A549 (cell line): ENCODE measurements around the gene SH3PXD2A. TPM values are rescaled to one million over a fixed set of nuclear protein-coding genes. Genes with fewer than 3 reads are reported as not detected.
A peak's percentile ranks its signal among the peaks of the same experiment; 100 is the strongest.

ENCODE experiments used
- ATAC-seq, 2 experiments: fragments of 200-7000 bp in 1 of 2; fragments of >200 bp in 1 of 2; cut with Nextera tagmentation in 1 of 2; cut with Tn5 transposase in 1 of 2; 3 replicates each; pipeline versions ENCODE4 v1.8.0 to v1.9.1; 2018 to 2020; ENCODE audit warnings: mild to moderate bottlenecking in 1 of 2, moderate library complexity in 1 of 2
- CTCF ChIA-PET: fragments of 300-600 bp; sonication (Branson Sonifier 250); formaldehyde crosslinking; extraction: SDS; loops from one replicate; lab custom pipeline; 2021; ENCODE audit warnings: antibody characterized with exemption, inconsistent platforms; lab: Yijun Ruan, JAX
- POLR2A ChIA-PET: fragments of 350-600 bp; formaldehyde crosslinking; extraction: SDS; loops from one replicate; lab custom pipeline; 2021; ENCODE audit warnings: antibody characterized with exemption, inconsistent platforms; lab: Yijun Ruan, JAX
- DNase-seq, 2 experiments: peaks; one replicate each; pipeline versions ENCODE4 v3.0.0 to v3.0.0-alpha.2; 2011 to 2016; ENCODE audit warnings: low read depth in 1 of 2, low spot score in 1 of 2
- FAIRE-seq: peaks from 2 replicates; lab custom pipeline; 2011; peaks lifted over from hg19 to GRCh38; lab: Jason Lieb, UNC
- H3K27ac ChIP-seq, 2 experiments: fragments of >200 bp; sonication (Bioruptor Twin); formaldehyde crosslinking; 3 replicates each; pipeline ENCODE4 v1.5.1; 2016 to 2017
- H3K4me1 ChIP-seq: fragments of >200 bp; sonication (Bioruptor Twin); formaldehyde crosslinking; 3 replicates; pipeline ENCODE4 v1.6.1; 2016
- H3K4me2 ChIP-seq: fragments of >200 bp; sonication (Bioruptor Twin); formaldehyde crosslinking; 3 replicates; pipeline ENCODE4 v1.6.1; 2016
- H3K4me3 ChIP-seq: fragments of >200 bp; sonication (Bioruptor Twin); formaldehyde crosslinking; 3 replicates; pipeline ENCODE4 v1.5.1; 2016
- H3K9me3 ChIP-seq: fragments of >200 bp; sonication (Bioruptor Twin); formaldehyde crosslinking; 3 replicates; pipeline ENCODE4 v1.6.1; 2016
- BHLHE40 ChIP-seq: IDR thresholded peaks from 2 replicates; pipeline ENCODE4 v1.6.1; 2012; ENCODE audit warnings: low read depth, low read length, inconsistent platforms
- CEBPB ChIP-seq, 2 experiments: fragments of >200 bp in 1 of 2; sonication (Bioruptor Twin) in 1 of 2; formaldehyde crosslinking in 1 of 2; IDR thresholded peaks; 2 replicates each; pipeline ENCODE4 v1.6.1; 2012 to 2016
- CHD2 ChIP-seq: fragments of 150-350 bp; IDR thresholded peaks from 2 replicates; pipeline ENCODE4 v1.6.1; 2014; ENCODE audit warnings: low read length; ENCODE audit not compliant: partially characterized antibody
- CHD4 ChIP-seq: fragments of 200-600 bp; sonication (generic); IDR thresholded peaks from 2 replicates; pipeline ENCODE4 v1.6.1; 2016; ENCODE audit warnings: antibody characterized with exemption, mild to moderate bottlenecking, borderline replicate concordance
- EHMT2 ChIP-seq: fragments of 200-600 bp; sonication (generic); IDR thresholded peaks from 2 replicates; pipeline ENCODE4 v1.6.1; 2016; ENCODE audit warnings: antibody characterized with exemption, low read depth, mild to moderate bottlenecking, moderate library complexity
- FOSB ChIP-seq: fragments of 250-450 bp; sonication (Bioruptor Pico); IDR thresholded peaks from 2 replicates; pipeline ENCODE4 v1.5.0; 2020; ENCODE audit warnings: mild to moderate bottlenecking, moderate library complexity
- FOXS1 ChIP-seq: fragments of 250-450 bp; sonication (Bioruptor Pico); IDR thresholded peaks from 2 replicates; pipeline ENCODE4 v1.5.0; 2020; ENCODE audit warnings: mild to moderate bottlenecking, moderate library complexity
- GATA3 ChIP-seq: IDR thresholded peaks from 2 replicates; pipeline ENCODE4 v1.6.1; 2012; ENCODE audit warnings: borderline replicate concordance
- JUN ChIP-seq, 2 experiments: fragments of >200 bp; sonication (Bioruptor Twin); formaldehyde crosslinking; IDR thresholded peaks; 2 replicates in 1 of 2; 3 replicates in 1 of 2; pipeline ENCODE4 v1.6.1; 2016 to 2017
- KDM1A ChIP-seq: fragments of 200-600 bp; sonication (generic); IDR thresholded peaks from 2 replicates; pipeline ENCODE4 v1.6.1; 2016; ENCODE audit warnings: low read depth, mild to moderate bottlenecking
- KDM5A ChIP-seq: fragments of 200-600 bp; sonication (generic); IDR thresholded peaks from 2 replicates; pipeline ENCODE4 v1.6.1; 2016; ENCODE audit warnings: antibody characterized with exemption, mild to moderate bottlenecking
- MYC ChIP-seq: IDR thresholded peaks from 2 replicates; pipeline ENCODE4 v1.6.1; 2012; ENCODE audit warnings: mild to moderate bottlenecking, inconsistent platforms, low read length, improper control_type of control experiment, borderline replicate concordance
- POLR2AphosphoS2 ChIP-seq: conservative IDR thresholded peaks from 2 replicates; pipeline ENCODE4 v1.6.1; 2012; ENCODE audit warnings: low read length, improper control_type of control experiment, inconsistent platforms
- RCOR1 ChIP-seq: fragments of 150-350 bp; IDR thresholded peaks from 2 replicates; pipeline ENCODE4 v1.6.1; 2014; ENCODE audit warnings: antibody characterized with exemption, low read length, low read depth
- TP53 ChIP-seq: fragments of 250-450 bp; sonication (Bioruptor Pico); IDR thresholded peaks from 2 replicates; pipeline ENCODE4 v1.5.0; 2021; ENCODE audit warnings: mild to moderate bottlenecking, moderate library complexity
- WGBS: methylation state at CpG from one replicate; pipeline ENCODE4 v1.1.6; 2017; ENCODE audit errors: missing lambda C conversion rate; 5-methylcytosine and 5-hydroxymethylcytosine counted together
- polyA plus RNA-seq, 4 experiments: library from polyadenylated mRNA; depleted of rRNA in 3 of 4; stranded (reverse); fragments of >200 nt; fragmentation: RNase III in 1 of 4; extraction: RNeasy Plus Mini Kit Qiagen cat#74134 plus additional on column Dnase treatment in 1 of 4; gene quantifications; 2 replicates in 3 of 4; 3 replicates in 1 of 4; pipeline ENCODE4 v1.2.3, GENCODE V29; 2011 to 2017
- TF ChIP-seq, protein P1 (sequence below): fragments of >200 bp; sonication (Bioruptor Twin); formaldehyde crosslinking; IDR thresholded peaks from 3 replicates; pipeline ENCODE4 v1.6.1; 2016
- TF ChIP-seq, protein P2 (sequence below): fragments of 200-600 bp; sonication (generic); IDR thresholded peaks from 2 replicates; pipeline ENCODE4 v1.6.1; 2016; ENCODE audit warnings: antibody characterized with exemption, mild to moderate bottlenecking, moderate library complexity
- TF ChIP-seq, protein P3 (sequence below): fragments of 150-350 bp; IDR thresholded peaks from 2 replicates; pipeline ENCODE4 v1.6.1; 2014; ENCODE audit warnings: low read depth, mild to moderate bottlenecking, low read length
- TF ChIP-seq, protein P4 (sequence below): IDR thresholded peaks from 2 replicates; pipeline ENCODE4 v1.6.1; 2012
- TF ChIP-seq, protein P5 (sequence below): fragments of 450-650 bp; IDR thresholded peaks from 2 replicates; pipeline ENCODE4 v1.6.1; 2014; ENCODE audit warnings: antibody characterized with exemption
- TF ChIP-seq, protein P6 (sequence below): IDR thresholded peaks from 2 replicates; pipeline ENCODE4 v1.6.1; 2012; ENCODE audit warnings: low read depth, borderline replicate concordance

Gene SH3PXD2A
- polyA plus RNA-seq, 2 of the 4 experiments (the other 2 are of a cell fraction) = 2.4 to 3.9 TPM

DNA sequence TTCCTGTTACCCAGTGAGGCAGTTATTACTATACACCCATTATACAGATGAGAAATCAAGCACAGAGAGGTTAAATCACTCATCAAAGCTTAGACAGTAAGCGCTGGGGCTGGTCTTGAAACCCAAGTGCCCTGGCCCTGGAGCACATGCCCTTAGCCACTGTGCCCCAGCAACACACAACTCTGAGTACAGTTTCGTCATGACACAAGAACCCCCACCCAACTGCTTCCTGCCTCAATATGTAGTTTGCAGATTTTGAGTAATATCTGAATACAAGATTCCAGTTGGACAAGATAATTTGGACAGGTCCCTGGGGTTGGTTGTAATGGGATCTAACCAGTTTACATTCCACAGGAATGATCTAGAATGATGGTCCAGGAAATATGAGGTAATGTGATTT is 62.8 kb downstream of the SH3PXD2A start:
- H3K27ac ChIP-seq = peak overlapping the region in 1 of 2 experiments; percentile 59; a peak in 1 of 6 replicates
- no peaks in the 10 kb centered on the region for H3K9me3 ChIP-seq
- peak overlapping the region; percentile 60; the same call in 2 of the 3 replicates for H3K4me2 ChIP-seq
- no peak for DNase-seq
- no peak overlapping the region for H3K4me3 ChIP-seq
- CTCF ChIA-PET = interaction anchor here (0.8 to 1.2 kb wide), 2 partner anchors 10 to 62 kb away, joined by 3 read pairs; partner anchors contain the start of gene SH3PXD2A
- H3K4me1 ChIP-seq = peaks cover 59% of the 10 kb centered on the region
- POLR2A ChIA-PET = no interaction called here
- WGBS = 96% methylated on average over 2 of the region's 2 CpGs
- peak; percentile 44; the same call in 1 of the 2 replicates for TF ChIP-seq KDM1A
- no peak for TF ChIP-seq JUN (IDR thresholded peaks at IDR 0.05)
- no peak for TF ChIP-seq MYC
- TF ChIP-seq FOXS1 (CRISPR knock-in tag) = no peak
- no peak for ATAC-seq
- no peak for FAIRE-seq

DNA sequence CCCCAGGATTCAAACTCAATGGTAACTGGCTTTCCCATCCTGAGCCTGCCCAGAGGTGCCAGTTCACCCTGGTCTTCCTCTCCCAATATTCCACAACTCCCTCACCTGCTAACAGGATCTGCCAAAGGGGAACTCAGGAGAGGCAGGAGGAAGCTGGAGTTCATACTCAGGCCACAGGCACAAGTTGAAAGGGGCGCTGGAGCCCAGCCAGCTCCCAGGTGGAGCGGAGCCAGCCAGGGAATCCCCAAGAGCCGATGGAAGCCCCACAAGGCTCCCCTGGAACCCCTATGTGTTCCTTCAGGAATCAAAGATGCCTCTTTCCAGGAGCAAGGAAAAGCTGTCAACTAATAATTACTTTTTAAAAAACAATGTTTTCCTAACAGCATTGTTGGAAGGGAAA is 63.5 kb downstream of the SH3PXD2A start:
- ATAC-seq (no peak), FAIRE-seq (no peak), DNase-seq (no peak)
- 0 out of 3 replicates have a peak overlapping the region, but pooled peaks have one; percentile 4 for H3K4me2 ChIP-seq
- no peaks in the 10 kb centered on the region for H3K9me3 ChIP-seq
- no peak overlapping the region for H3K4me3 ChIP-seq
- H3K4me1 ChIP-seq = peaks cover 54% of the 10 kb centered on the region
- ChIA-PET CTCF (interaction anchor here (0.7 to 1.2 kb wide), 3 partner anchors 10 to 63 kb away, joined by 3 read pairs; partner anchors contain the start of gene SH3PXD2A), POLR2A (no interaction called here)
- WGBS = 72% methylated on average over 3 of the region's 3 CpGs
- peak overlapping the region; percentile 21 to 59; a peak in 2 of 6 replicates for H3K27ac ChIP-seq
- no peak for TF ChIP-seq CEBPB (IDR thresholded peaks at IDR 0.05)

DNA sequence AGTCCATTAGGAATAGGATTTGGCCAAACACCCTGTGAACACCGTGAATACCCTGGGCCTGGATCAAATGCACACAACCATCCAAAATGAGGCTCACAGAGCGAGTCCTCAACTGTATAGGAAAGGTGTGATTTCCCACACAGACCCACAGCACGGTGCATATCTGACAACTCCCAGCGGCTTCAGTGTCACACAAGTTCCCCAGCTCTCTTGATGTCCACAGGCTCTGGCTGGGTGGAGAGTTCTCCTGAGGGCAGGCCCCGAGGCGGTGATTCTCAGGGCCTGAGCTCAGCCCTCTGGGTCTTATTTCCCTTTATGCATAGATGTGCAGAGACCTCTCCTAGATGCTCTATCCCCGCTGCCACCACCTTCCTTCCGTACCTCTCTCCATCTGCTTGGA is 64.1 kb downstream of the SH3PXD2A start:
- WGBS = 82% methylated on average over 7 of the region's 8 CpGs
- DNase-seq (no peak), ATAC-seq (no peak), FAIRE-seq (no peak)
- POLR2A ChIA-PET = no interaction called here
- Histone ChIP-seq H3K4me3 (no peak overlapping the region), H3K4me1 (peaks cover 53% of the 10 kb centered on the region), H3K4me2 (no peak overlapping the region), H3K9me3 (no peaks in the 10 kb centered on the region), H3K27ac (peak overlapping the region in 1 of 2 experiments; percentile 59; a peak in 2 of 6 replicates)
- CTCF ChIA-PET = interaction anchor here (1.2 kb wide), 1 partner anchor 64 kb away, joined by 3 read pairs; the partner anchor contains the start of gene SH3PXD2A
- TF ChIP-seq JUN (IDR thresholded peaks at IDR 0.05) (no peak), POLR2AphosphoS2 (no peak), KDM5A (no peak), CHD2 (no peak), RCOR1 (no peak), GATA3 (no peak)

DNA sequence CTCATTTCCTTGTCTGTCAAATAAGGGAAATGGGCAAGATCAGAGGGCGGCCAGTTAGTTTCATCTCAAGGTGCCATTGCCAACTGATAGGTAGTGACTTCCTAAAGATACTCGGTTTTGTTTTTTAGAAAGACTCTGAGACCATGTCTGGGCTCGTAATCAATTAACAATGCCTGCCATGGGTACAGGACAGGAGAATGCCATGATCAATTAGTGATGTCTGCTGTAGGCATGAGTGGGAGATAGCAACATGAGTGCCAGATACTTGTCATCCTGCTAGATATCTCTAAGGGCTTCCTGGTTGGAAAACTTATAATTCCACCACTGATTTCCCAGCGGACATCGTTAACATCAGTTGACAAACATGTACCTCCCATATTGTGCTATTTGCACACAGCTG is 64.8 kb downstream of the SH3PXD2A start:
- Histone ChIP-seq H3K4me2 (no peak overlapping the region), H3K9me3 (no peaks in the 10 kb centered on the region), H3K4me1 (peaks cover 47% of the 10 kb centered on the region), H3K4me3 (no peak overlapping the region), H3K27ac (no peak overlapping the region)
- WGBS = 90% methylated on average over 5 of the region's 5 CpGs
- POLR2A ChIA-PET = no interaction called here
- CTCF ChIA-PET = interaction anchor here (0.8 to 1.2 kb wide), 2 partner anchors 36 to 97 kb away, joined by 3 read pairs; no protein-coding TSS in a partner anchor
- no peak for FAIRE-seq
- no peak for ATAC-seq
- DNase-seq = no peak
- TF ChIP-seq FOXS1 (CRISPR knock-in tag) = no peak
- no peak for TF ChIP-seq CEBPB (IDR thresholded peaks at IDR 0.05)
- no peak for TF ChIP-seq BHLHE40
- TF ChIP-seq EHMT2 = no peak
- TF ChIP-seq FOSB = no peak
- TF ChIP-seq, protein P1, sequence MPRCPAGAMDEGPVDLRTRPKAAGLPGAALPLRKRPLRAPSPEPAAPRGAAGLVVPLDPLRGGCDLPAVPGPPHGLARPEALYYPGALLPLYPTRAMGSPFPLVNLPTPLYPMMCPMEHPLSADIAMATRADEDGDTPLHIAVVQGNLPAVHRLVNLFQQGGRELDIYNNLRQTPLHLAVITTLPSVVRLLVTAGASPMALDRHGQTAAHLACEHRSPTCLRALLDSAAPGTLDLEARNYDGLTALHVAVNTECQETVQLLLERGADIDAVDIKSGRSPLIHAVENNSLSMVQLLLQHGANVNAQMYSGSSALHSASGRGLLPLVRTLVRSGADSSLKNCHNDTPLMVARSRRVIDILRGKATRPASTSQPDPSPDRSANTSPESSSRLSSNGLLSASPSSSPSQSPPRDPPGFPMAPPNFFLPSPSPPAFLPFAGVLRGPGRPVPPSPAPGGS = no peak
- TF ChIP-seq CHD4 = no peak
- TF ChIP-seq TP53 (CRISPR knock-in tag) = no peak
- TF ChIP-seq, protein P2, sequence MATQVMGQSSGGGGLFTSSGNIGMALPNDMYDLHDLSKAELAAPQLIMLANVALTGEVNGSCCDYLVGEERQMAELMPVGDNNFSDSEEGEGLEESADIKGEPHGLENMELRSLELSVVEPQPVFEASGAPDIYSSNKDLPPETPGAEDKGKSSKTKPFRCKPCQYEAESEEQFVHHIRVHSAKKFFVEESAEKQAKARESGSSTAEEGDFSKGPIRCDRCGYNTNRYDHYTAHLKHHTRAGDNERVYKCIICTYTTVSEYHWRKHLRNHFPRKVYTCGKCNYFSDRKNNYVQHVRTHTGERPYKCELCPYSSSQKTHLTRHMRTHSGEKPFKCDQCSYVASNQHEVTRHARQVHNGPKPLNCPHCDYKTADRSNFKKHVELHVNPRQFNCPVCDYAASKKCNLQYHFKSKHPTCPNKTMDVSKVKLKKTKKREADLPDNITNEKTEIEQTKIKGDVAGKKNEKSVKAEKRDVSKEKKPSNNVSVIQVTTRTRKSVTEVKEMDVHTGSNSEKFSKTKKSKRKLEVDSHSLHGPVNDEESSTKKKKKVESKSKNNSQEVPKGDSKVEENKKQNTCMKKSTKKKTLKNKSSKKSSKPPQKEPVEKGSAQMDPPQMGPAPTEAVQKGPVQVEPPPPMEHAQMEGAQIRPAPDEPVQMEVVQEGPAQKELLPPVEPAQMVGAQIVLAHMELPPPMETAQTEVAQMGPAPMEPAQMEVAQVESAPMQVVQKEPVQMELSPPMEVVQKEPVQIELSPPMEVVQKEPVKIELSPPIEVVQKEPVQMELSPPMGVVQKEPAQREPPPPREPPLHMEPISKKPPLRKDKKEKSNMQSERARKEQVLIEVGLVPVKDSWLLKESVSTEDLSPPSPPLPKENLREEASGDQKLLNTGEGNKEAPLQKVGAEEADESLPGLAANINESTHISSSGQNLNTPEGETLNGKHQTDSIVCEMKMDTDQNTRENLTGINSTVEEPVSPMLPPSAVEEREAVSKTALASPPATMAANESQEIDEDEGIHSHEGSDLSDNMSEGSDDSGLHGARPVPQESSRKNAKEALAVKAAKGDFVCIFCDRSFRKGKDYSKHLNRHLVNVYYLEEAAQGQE = no peak
- TF ChIP-seq, protein P3, sequence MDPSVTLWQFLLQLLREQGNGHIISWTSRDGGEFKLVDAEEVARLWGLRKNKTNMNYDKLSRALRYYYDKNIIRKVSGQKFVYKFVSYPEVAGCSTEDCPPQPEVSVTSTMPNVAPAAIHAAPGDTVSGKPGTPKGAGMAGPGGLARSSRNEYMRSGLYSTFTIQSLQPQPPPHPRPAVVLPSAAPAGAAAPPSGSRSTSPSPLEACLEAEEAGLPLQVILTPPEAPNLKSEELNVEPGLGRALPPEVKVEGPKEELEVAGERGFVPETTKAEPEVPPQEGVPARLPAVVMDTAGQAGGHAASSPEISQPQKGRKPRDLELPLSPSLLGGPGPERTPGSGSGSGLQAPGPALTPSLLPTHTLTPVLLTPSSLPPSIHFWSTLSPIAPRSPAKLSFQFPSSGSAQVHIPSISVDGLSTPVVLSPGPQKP = no peak
- TF ChIP-seq, protein P4, sequence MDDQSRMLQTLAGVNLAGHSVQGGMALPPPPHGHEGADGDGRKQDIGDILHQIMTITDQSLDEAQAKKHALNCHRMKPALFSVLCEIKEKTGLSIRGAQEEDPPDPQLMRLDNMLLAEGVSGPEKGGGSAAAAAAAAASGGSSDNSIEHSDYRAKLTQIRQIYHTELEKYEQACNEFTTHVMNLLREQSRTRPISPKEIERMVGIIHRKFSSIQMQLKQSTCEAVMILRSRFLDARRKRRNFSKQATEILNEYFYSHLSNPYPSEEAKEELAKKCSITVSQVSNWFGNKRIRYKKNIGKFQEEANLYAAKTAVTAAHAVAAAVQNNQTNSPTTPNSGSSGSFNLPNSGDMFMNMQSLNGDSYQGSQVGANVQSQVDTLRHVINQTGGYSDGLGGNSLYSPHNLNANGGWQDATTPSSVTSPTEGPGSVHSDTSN = no peak
- TF ChIP-seq, protein P5, sequence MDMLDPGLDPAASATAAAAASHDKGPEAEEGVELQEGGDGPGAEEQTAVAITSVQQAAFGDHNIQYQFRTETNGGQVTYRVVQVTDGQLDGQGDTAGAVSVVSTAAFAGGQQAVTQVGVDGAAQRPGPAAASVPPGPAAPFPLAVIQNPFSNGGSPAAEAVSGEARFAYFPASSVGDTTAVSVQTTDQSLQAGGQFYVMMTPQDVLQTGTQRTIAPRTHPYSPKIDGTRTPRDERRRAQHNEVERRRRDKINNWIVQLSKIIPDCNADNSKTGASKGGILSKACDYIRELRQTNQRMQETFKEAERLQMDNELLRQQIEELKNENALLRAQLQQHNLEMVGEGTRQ = no peak
- TF ChIP-seq, protein P6, sequence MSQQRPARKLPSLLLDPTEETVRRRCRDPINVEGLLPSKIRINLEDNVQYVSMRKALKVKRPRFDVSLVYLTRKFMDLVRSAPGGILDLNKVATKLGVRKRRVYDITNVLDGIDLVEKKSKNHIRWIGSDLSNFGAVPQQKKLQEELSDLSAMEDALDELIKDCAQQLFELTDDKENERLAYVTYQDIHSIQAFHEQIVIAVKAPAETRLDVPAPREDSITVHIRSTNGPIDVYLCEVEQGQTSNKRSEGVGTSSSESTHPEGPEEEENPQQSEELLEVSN = no peak
